Astrocyte of the spinal cord (primary cell): ENCODE measurements around the gene KATNBL1.

Experiments
- DNase-seq: peaks from one replicate; pipeline ENCODE4 v3.0.0; 2011; ENCODE audit warnings: low read depth, low spot score
- H3K4me3 ChIP-seq: 2 replicates; pipeline ENCODE4 v1.5.1; 2011; ENCODE audit warnings: low read depth, mild to moderate bottlenecking, low read length, moderate library complexity
- CTCF ChIP-seq: IDR thresholded peaks from 2 replicates; pipeline ENCODE4 v1.5.1; 2012; ENCODE audit warnings: low read depth, mild to moderate bottlenecking, low read length, inconsistent platforms
- in situ Hi-C: cut with HindIII; loops from 2 replicates; pipeline ENCODE4 v1.10.0; 2017; ENCODE audit warnings: low sequenced_read_pairs

Gene KATNBL1

GRCh38 chr15:34119291-34119690, 90.6 kb downstream of the KATNBL1 start:
- no peak for DNase-seq
- TF ChIP-seq CTCF: no peak
- in situ Hi-C loops: no loop called here
- H3K4me3 ChIP-seq: no peak overlapping the region

GRCh38 chr15:34116620-34117019, 93.3 kb downstream of the KATNBL1 start:
- no peak for DNase-seq
- no peak overlapping the region for H3K4me3 ChIP-seq
- in situ Hi-C loops: no loop called here
- TF ChIP-seq CTCF: no peak

GRCh38 chr15:34114739-34115138, 95.2 kb downstream of the KATNBL1 start:
- H3K4me3 ChIP-seq: no peak overlapping the region
- in situ Hi-C loops: no loop called here
- no peak for TF ChIP-seq CTCF
- DNase-seq: no peak

GRCh38 chr15:34114215-34114614, 95.7 kb downstream of the KATNBL1 start:
- in situ Hi-C loops: no loop called here
- no peak for DNase-seq
- H3K4me3 ChIP-seq: no peak overlapping the region
- TF ChIP-seq CTCF: no peak

GRCh38 chr15:34111488-34111887, 98.4 kb downstream of the KATNBL1 start:
- no peak for DNase-seq
- no peak for TF ChIP-seq CTCF
- no peak overlapping the region for H3K4me3 ChIP-seq
- in situ Hi-C loops: no loop called here

GRCh38 chr15:34109797-34110663, 99.9 kb downstream of the KATNBL1 start:
- peak; percentile 77 for TF ChIP-seq CTCF
- peak; percentile 50 for DNase-seq
- H3K4me3 ChIP-seq: no peak overlapping the region
- in situ Hi-C loops: no loop called here
